Activated T-helper 1 cell treated with anti-CD3 and anti-CD28 coated beads, Interleukin-12 subunit alpha, Interleukin-12 subunit beta, Interleukin-2, Interleukin-4 antibody, amounts not matched to agents 30 ng/mL and 10 ng/mL and 1 ng/mL, durations not matched to agents 14 hours and 24 hours and 36 hours (primary cell): ENCODE measurements around the gene C1QC. TPM values are rescaled to one million over a fixed set of nuclear protein-coding genes. Genes with fewer than 3 reads are reported as not detected.

Experiments
- DNase-seq: peaks from one replicate; pipeline ENCODE4 v3.0.0; 2021; ENCODE audit warnings: low spot score
- H3K27ac Mint-ChIP-seq: one replicate; pipeline ENCODE4 v1.8.0; 2021; ENCODE audit warnings: mild to moderate bottlenecking, mixed read lengths
- H3K27me3 Mint-ChIP-seq: one replicate; pipeline ENCODE4 v1.8.0; 2022; ENCODE audit warnings: mild to moderate bottlenecking, moderate library complexity, mixed read lengths; ENCODE audit not compliant: insufficient read depth
- H3K36me3 Mint-ChIP-seq: one replicate; pipeline ENCODE4 v1.8.0; 2021; ENCODE audit warnings: low read depth, mixed read lengths
- H3K4me1 Mint-ChIP-seq: one replicate; pipeline ENCODE4 v1.8.0; 2021; ENCODE audit warnings: low read depth, mixed read lengths
- H3K4me3 Mint-ChIP-seq: one replicate; pipeline ENCODE4 v1.8.0; 2021; ENCODE audit warnings: mild to moderate bottlenecking, moderate library complexity, mixed read lengths
- H3K9me3 Mint-ChIP-seq: one replicate; pipeline ENCODE4 v1.8.0; 2021; ENCODE audit warnings: mixed read lengths
- intact Hi-C: fragments of 100-400 bp; cut with micrococcal nuclease; formaldehyde crosslinking; loops from one replicate; pipeline ENCODE4 v1.15.1; 2024
- total RNA-seq: library from RNA; stranded (reverse); gene quantifications from 2 replicates; pipeline ENCODE4 v1.2.3, GENCODE V29; 2022

C1QC gene
- total RNA-seq, 1 donor from 2014 or later: not detected

DNA sequence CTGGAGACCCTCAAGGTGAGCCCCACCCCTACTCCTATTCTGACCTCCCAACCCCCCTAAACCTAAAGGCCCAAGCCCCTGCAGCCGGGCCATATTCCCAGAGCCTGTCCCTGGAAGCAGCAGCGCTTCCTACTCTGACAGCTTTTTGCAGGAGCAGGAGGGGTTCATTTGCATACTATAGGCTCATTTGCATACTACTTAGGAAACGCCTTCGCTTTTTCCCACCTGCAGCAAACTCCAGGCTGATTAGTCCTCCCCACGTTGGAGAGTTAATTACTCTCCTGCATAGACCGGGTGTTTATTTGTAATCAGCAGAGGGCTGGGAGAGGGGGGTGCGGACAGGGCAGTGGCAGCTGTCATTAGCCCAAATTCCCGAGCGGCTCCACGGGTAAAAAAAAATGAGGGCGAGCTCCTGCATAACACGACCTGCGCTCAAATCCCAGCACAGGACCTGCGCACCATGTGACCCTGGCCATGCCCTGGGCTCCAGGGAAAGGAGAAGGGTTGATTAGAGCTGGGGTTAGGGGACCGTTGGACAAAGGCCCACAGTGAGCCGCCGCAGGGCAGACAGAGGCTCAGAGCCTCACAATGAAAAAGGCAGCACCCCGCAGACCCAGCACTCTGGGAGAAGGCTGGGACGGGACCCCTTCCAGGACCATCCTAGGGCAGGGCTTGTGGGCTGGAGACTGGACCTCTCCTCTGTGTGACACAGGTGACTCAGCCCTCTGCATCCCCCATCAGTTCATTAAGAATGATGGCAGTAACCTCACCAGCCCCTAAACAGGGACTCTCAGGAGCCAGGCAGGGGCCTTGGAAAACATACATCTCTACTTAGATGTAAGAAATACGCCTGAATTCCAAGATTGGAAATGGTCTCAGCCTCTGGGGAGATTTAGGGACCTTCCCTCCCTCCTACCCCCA is 16.9 kb upstream of the C1QC start:
- no peaks in the 10 kb centered on the region for H3K36me3 Mint-ChIP-seq
- no peak overlapping the region for H3K4me3 Mint-ChIP-seq
- H3K4me1 Mint-ChIP-seq: no peaks in the 10 kb centered on the region
- H3K27me3 Mint-ChIP-seq: peaks cover 20% of the 10 kb centered on the region
- H3K27ac Mint-ChIP-seq: no peak overlapping the region
- DNase-seq: no peak
- H3K9me3 Mint-ChIP-seq: no peaks in the 10 kb centered on the region
- intact Hi-C loops: no loop called here

DNA sequence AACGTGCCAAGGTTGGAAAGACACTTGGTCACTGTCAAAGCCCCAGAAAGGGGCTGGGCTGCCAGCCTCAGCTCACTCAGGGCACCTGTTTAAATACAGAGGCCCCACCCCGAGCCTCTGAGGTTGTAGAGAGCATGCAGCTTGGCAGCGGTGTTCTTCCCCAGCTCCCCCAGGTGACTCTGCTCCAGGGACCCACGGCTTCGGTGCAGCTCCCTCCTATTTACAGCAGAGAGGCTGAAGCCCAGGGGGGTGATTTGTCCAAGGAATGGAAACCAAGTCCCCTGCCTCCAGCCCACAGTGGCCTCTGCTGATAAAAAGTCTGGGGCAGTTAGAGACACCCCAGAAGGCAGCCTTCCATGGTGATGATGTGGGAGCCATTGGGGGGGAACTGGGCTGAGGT is 16.1 kb upstream of the C1QC start:
- no peaks in the 10 kb centered on the region for H3K36me3 Mint-ChIP-seq
- H3K27ac Mint-ChIP-seq: no peak overlapping the region
- H3K9me3 Mint-ChIP-seq: no peaks in the 10 kb centered on the region
- H3K4me3 Mint-ChIP-seq: no peak overlapping the region
- no peaks in the 10 kb centered on the region for H3K4me1 Mint-ChIP-seq
- no peak for DNase-seq
- peaks cover 25% of the 10 kb centered on the region for H3K27me3 Mint-ChIP-seq
- intact Hi-C loops: no loop called here

DNA sequence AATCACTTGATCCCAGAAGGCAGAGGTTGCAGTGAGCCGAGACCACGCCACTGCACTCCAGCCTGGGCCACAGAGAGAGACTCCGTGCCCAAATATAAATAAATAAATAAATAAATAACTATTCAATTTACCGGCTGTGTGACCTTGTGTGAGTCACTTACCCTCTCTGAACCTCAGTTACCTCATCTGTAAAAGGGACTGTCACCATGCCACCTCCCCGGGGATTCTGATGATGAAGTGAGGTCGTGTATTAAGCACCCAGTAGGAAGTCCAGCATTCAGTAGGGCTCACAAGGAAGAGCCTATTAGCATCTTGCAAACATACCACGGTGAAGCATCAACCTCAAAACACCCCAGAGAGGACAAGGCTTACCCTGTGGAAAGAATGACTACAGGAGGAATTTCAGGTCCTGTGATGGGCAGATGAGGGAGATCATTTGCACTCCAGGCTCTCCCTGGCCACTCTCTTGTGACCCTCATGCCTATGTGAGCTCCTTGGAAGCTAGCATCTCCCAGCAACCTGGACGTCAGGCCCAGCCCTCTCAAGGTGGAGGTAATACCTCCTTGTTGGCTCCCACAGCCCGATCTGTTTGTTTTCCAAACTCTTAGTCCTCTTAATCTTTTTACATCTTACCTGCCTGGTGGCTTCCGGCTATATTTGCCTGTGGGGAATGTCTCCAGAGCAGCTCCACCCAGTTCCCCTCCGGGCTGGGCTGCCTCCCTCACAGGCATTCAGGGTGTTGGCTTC is 14.6 kb upstream of the C1QC start:
- H3K9me3 Mint-ChIP-seq: no peaks in the 10 kb centered on the region

GRCh38 chr1:22629886-22630285 is 13.5 kb upstream of the C1QC start:
- Mint-ChIP-seq H3K4me3 (no peak overlapping the region), H3K27ac (no peak overlapping the region), H3K36me3 (no peaks in the 10 kb centered on the region), H3K27me3 (peaks cover 27% of the 10 kb centered on the region), H3K9me3 (no peaks in the 10 kb centered on the region), H3K4me1 (no peaks in the 10 kb centered on the region)
- no peak for DNase-seq
- intact Hi-C loops: no loop called here

More for the DNA sequence above, 14.6 kb upstream of the C1QC start:
- H3K36me3 Mint-ChIP-seq: no peaks in the 10 kb centered on the region
- no peak overlapping the region for H3K27ac Mint-ChIP-seq
- intact Hi-C loops: no loop called here
- peaks cover 27% of the 10 kb centered on the region for H3K27me3 Mint-ChIP-seq
- no peaks in the 10 kb centered on the region for H3K4me1 Mint-ChIP-seq
- no peak overlapping the region for H3K4me3 Mint-ChIP-seq
- no peak for DNase-seq

DNA sequence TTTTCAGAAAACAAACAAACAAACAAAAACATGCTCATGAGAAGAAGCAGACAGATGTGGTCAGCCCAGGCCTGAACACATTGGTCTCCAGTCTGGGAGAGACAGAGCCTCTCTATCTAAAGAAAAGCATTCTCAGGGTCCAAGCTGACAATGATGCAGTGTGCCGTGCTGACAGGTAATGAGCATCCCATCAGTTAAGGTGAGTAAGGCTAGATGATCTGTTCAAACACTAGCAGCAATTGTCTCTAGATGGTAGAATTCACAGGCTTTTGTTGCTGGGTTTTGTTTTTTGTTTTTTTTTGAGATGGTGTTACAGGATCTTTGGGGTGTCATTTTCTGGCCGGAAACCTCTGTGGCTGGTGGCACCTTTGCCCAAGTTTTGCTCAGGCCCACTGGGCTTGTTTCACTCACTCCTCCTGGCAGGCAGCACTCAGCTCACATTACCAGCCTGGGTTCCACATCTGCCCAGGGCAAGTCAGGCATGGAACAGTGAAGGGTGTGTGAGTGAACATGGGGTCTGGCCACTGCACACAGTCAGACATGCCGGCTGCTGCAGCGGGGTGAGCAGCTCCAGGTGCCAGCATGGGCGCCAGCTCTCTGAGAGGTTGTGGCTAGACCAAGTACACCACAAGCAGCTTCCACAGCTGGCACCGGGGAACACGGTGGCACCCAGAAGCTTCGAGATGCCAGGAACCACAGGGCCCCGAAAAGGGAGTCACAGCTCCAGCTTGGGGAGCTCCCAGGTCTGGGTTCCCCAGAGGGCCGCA is 9.6 kb upstream of the C1QC start:
- H3K4me3 Mint-ChIP-seq: no peak overlapping the region
- H3K36me3 Mint-ChIP-seq: no peaks in the 10 kb centered on the region
- H3K27ac Mint-ChIP-seq: no peak overlapping the region
- H3K27me3 Mint-ChIP-seq: peaks cover 15% of the 10 kb centered on the region
- H3K4me1 Mint-ChIP-seq: no peaks in the 10 kb centered on the region
- intact Hi-C loops: no loop called here
- no peaks in the 10 kb centered on the region for H3K9me3 Mint-ChIP-seq
- DNase-seq: no peak

DNA sequence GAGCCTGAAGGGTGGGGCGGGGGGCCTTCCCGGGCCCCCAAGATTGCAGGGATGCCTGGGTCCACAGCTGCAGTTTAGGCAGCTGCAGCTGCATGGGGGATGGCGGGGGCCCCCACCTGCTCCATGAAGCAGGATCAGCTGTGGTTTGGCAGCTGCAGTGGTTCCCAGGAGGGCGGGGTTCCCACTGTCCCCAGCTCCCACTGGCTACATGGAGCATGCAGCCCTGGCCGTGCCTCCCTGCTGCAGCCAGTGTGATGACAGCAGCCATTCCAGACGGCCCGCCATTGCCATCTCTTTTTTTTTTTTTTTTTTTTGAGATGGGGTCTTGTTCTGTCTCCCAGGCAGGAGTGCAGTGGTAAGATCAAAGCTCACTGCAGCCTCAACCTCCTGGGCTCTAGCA is 8.0 kb upstream of the C1QC start:
- intact Hi-C loops: no loop called here
- H3K9me3 Mint-ChIP-seq: no peaks in the 10 kb centered on the region

DNA sequence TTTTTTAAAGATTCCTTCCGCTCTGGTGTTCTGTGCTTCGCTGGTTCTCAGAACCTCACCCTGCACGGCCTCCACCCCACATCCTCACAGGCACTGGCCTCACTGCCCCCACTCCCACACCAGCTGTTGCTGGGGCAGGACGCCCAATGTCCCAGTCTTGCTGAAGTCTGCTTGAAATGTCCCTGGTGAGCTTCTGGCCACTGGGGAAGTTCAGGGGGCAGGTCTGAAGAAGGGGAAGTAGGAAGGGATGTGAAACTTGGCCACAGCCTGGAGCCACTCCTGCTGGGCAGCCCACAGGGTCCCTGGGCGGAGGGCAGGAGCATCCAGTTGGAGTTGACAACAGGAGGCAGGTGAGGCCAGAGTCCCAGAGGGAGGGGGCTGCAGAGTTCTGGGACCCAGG is 7.1 kb upstream of the C1QC start, which contains the start of gene C1QA:
TSS of gene C1QA (plus strand) at position 276 of the 400 bp plus-strand sequence. CDS start 989 bp downstream, outside the sequence.
- Mint-ChIP-seq H3K9me3 (no peaks in the 10 kb centered on the region), H3K36me3 (no peaks in the 10 kb centered on the region), H3K4me1 (no peaks in the 10 kb centered on the region), H3K4me3 (no peak within 1 kb of the TSS), H3K27ac (no peak within 1 kb of the TSS), H3K27me3 (peaks cover 8% of the 10 kb centered on the region)
- no peak for DNase-seq
- intact Hi-C loops: no loop called here

More for the DNA sequence above, 8.0 kb upstream of the C1QC start:
- Mint-ChIP-seq H3K27me3 (peaks cover 8% of the 10 kb centered on the region), H3K4me1 (no peaks in the 10 kb centered on the region), H3K27ac (no peak overlapping the region), H3K36me3 (no peaks in the 10 kb centered on the region), H3K4me3 (no peak overlapping the region)
- no peak for DNase-seq

DNA sequence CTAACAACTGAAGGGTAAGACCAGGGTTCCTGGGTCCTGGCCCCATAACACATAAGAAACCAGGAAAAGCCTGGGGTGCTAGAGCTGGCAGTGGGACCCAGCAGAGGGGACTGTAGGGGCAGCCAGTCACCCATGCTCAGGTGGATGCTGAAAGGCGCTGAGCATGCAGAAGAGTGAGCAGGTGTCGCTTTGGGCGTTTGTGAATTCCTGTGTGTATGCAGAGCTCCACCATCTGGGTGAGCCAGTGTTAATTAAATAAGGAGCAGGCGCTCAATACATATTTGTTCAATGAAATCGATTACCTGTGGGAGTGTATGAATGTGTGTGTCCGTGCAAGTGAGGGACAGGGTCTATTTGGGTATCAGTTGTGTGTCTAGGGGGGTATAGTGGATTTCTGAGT is 6.5 kb upstream of the C1QC start:
- intact Hi-C loops: no loop called here
- no peak overlapping the region for H3K27ac Mint-ChIP-seq

GRCh38 chr1:22637907-22638445 is 5.5 kb upstream of the C1QC start:
- intact Hi-C loops: no loop called here
- H3K27me3 Mint-ChIP-seq: peaks cover 2% of the 10 kb centered on the region
- H3K36me3 Mint-ChIP-seq: no peaks in the 10 kb centered on the region
- H3K4me3 Mint-ChIP-seq: no peak overlapping the region
- H3K27ac Mint-ChIP-seq: no peak overlapping the region
- no peak for DNase-seq
- no peaks in the 10 kb centered on the region for H3K4me1 Mint-ChIP-seq
- no peaks in the 10 kb centered on the region for H3K9me3 Mint-ChIP-seq

More for the DNA sequence above, 6.5 kb upstream of the C1QC start:
- no peak for DNase-seq
- Mint-ChIP-seq H3K36me3 (no peaks in the 10 kb centered on the region), H3K27me3 (peaks cover 4% of the 10 kb centered on the region), H3K9me3 (no peaks in the 10 kb centered on the region), H3K4me1 (no peaks in the 10 kb centered on the region), H3K4me3 (no peak overlapping the region)

- Mint-ChIP-seq H3K27ac (no peak overlapping the region), H3K9me3 (no peaks in the 10 kb centered on the region), H3K36me3 (no peaks in the 10 kb centered on the region), H3K4me1 (no peaks in the 10 kb centered on the region), H3K27me3 (peaks cover 2% of the 10 kb centered on the region), H3K4me3 (no peak overlapping the region)
- intact Hi-C loops: no loop called here
- no peak for DNase-seq
Measured at GRCh38 chr1:22638476-22639234, 4.8 kb upstream of the C1QC start.

DNA sequence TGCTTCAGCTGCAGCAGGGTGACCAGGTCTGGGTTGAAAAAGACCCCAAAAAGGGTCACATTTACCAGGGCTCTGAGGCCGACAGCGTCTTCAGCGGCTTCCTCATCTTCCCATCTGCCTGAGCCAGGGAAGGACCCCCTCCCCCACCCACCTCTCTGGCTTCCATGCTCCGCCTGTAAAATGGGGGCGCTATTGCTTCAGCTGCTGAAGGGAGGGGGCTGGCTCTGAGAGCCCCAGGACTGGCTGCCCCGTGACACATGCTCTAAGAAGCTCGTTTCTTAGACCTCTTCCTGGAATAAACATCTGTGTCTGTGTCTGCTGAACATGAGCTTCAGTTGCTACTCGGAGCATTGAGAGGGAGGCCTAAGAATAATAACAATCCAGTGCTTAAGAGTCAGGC is 4.1 kb upstream of the C1QC start:
- Mint-ChIP-seq H3K27ac (no peak overlapping the region), H3K36me3 (no peaks in the 10 kb centered on the region), H3K4me3 (no peak overlapping the region), H3K27me3 (no peaks in the 10 kb centered on the region), H3K9me3 (no peaks in the 10 kb centered on the region), H3K4me1 (no peaks in the 10 kb centered on the region)
- DNase-seq: no peak
- intact Hi-C loops: no loop called here

DNA sequence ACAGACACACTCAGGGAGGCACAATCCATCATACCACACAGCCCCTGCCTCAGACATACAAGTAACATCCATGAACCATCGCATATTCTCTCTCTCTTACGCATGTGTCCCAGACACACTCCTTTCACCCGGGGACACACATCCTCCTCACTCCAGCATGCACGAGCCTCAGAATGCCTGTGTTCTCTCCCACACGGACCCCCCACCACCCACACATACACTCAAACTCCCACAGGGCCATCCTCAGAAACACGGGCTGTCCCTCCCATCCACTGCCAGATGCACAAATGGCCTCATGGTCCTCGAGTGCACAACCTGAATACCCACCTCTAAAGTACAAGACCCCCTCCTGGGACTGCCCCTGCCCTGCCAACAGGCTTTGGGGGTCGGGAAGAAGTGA is 2.2 kb upstream of the C1QC start:
- H3K27me3 Mint-ChIP-seq: no peaks in the 10 kb centered on the region
- no peaks in the 10 kb centered on the region for H3K36me3 Mint-ChIP-seq
- no peak overlapping the region for H3K27ac Mint-ChIP-seq
- no peak for DNase-seq
- H3K9me3 Mint-ChIP-seq: no peaks in the 10 kb centered on the region
- no peak overlapping the region for H3K4me3 Mint-ChIP-seq
- intact Hi-C loops: no loop called here
- no peaks in the 10 kb centered on the region for H3K4me1 Mint-ChIP-seq
